ENCODE measurements around the gene WFIKKN2.

Gene WFIKKN2

GRCh38 chr17:50891577-50891989 is 56.2 kb downstream of the WFIKKN2 start:
- TF ChIP-seq FOXM1 (IDR thresholded peaks at IDR 0.05; ENCODE audit: borderline replicate concordance, low read depth) (no peak), CREB1 (IDR thresholded peaks at IDR 0.05; ENCODE audit: low read depth) (no peak), TCF12 (IDR thresholded peaks at IDR 0.05; ENCODE audit: low read depth) (no peak), NFIC (IDR thresholded peaks at IDR 0.05) (no peak)
- TF ChIP-seq, protein P1, sequence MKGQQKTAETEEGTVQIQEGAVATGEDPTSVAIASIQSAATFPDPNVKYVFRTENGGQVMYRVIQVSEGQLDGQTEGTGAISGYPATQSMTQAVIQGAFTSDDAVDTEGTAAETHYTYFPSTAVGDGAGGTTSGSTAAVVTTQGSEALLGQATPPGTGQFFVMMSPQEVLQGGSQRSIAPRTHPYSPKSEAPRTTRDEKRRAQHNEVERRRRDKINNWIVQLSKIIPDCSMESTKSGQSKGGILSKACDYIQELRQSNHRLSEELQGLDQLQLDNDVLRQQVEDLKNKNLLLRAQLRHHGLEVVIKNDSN (IDR thresholded peaks at IDR 0.05) = no peak
